ENCODE data around the gene RAD51B. TPM values are rescaled to one million over a fixed set of nuclear protein-coding genes. Genes with fewer than 3 reads are reported as not detected.

The RAD51B gene
- total RNA-seq, 1 experiment from 2014 or later, result 20.0 TPM

DNA sequence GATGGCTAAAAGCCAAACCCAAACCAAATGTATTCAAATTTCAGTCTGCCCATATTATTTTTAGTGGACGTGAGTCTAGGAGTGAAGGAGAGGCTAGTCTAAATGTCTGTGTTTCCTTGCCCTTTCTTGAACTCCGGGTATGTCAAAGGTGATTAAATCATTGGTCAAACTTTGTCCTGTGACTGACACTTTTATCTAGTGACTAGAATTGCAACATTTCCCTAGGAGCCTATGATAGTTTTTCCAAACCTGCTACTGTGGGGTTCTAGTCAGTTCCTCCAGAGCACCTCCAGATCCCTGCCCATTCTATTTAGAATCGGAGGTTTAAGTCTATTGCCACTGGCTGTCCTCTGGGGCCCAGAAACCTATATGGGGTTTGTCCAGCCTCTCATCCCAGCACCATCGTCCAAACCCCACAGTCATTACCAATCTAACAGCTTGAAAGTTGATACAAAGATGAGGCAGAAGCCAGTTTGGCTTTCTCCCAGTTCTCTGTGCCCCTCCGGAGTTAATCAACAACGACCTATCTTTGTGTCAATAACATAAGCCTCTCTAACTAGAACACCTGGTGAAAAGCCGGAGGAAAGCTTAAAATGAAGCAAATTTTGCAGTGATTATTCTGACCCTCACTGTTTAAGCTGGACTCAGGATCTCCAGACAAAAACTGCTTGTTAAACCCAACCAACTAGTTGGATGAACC is 666.6 kb downstream of the RAD51B start:
- POLR2A ChIA-PET, result no interaction called here

More for the DNA sequence above, 666.6 kb downstream of the RAD51B start:
- H3K4me3 ChIP-seq (replicated peaks in 1 of 2; ENCODE audit: low read depth in 1 of 2, low read length in 2 of 2), result no peak overlapping the region
- intact Hi-C loops (cut with micrococcal nuclease), result no loop called here
- H3K27me3 ChIP-seq (ENCODE audit: insufficient read depth, low read length), result no peaks in the 10 kb centered on the region
- H4K20me1 ChIP-seq (ENCODE audit: insufficient read depth), result no peaks in the 10 kb centered on the region
- H2AFZ ChIP-seq (ENCODE audit: low read depth, low read length, poor library complexity, severe bottlenecking), result no peak overlapping the region
- H3K4me1 ChIP-seq (ENCODE audit: control insufficient read depth in 1 of 2, insufficient read depth in 2 of 2, low read length in 2 of 2), result peaks cover 19 to 31% of the 10 kb centered on the region in 2 experiments
- H3K9ac ChIP-seq (ENCODE audit: low read length), result no peak overlapping the region
- H3K27ac ChIP-seq (ENCODE audit: low read depth, low read length), result no peak overlapping the region
- H3K36me3 ChIP-seq (ENCODE audit: control insufficient read depth in 1 of 2, insufficient read depth in 2 of 2, low read length in 2 of 2), result no peaks in the 10 kb centered on the region
- TF ChIP-seq POLR2A (IDR thresholded peaks at IDR 0.05; ENCODE audit: borderline replicate concordance, extremely low read depth, insufficient read depth, insufficient read length), result no peak
- TF ChIP-seq, protein P1, sequence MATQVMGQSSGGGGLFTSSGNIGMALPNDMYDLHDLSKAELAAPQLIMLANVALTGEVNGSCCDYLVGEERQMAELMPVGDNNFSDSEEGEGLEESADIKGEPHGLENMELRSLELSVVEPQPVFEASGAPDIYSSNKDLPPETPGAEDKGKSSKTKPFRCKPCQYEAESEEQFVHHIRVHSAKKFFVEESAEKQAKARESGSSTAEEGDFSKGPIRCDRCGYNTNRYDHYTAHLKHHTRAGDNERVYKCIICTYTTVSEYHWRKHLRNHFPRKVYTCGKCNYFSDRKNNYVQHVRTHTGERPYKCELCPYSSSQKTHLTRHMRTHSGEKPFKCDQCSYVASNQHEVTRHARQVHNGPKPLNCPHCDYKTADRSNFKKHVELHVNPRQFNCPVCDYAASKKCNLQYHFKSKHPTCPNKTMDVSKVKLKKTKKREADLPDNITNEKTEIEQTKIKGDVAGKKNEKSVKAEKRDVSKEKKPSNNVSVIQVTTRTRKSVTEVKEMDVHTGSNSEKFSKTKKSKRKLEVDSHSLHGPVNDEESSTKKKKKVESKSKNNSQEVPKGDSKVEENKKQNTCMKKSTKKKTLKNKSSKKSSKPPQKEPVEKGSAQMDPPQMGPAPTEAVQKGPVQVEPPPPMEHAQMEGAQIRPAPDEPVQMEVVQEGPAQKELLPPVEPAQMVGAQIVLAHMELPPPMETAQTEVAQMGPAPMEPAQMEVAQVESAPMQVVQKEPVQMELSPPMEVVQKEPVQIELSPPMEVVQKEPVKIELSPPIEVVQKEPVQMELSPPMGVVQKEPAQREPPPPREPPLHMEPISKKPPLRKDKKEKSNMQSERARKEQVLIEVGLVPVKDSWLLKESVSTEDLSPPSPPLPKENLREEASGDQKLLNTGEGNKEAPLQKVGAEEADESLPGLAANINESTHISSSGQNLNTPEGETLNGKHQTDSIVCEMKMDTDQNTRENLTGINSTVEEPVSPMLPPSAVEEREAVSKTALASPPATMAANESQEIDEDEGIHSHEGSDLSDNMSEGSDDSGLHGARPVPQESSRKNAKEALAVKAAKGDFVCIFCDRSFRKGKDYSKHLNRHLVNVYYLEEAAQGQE (IDR thresholded peaks at IDR 0.05; ENCODE audit: low read depth), result no peak
- no peak for TF ChIP-seq ZNF274 (IDR thresholded peaks at IDR 0.05; ENCODE audit: low read depth, low read length)
- TF ChIP-seq ZFX (IDR thresholded peaks at IDR 0.05), result no peak
- TF ChIP-seq TCF7L2 (IDR thresholded peaks at IDR 0.05; ENCODE audit: borderline replicate concordance, extremely low read depth, insufficient read depth, insufficient read length), result no peak
- no peak for TF ChIP-seq JUND (IDR thresholded peaks at IDR 0.05)
- no peak for TF ChIP-seq ATF3 (IDR thresholded peaks at IDR 0.05)
- H3K9me3 ChIP-seq (ENCODE audit: control insufficient read depth in 1 of 2, insufficient read depth in 1 of 2, low read depth in 1 of 2, low read length in 2 of 2), result no peaks in the 10 kb centered on the region
- H3K9me2 ChIP-seq (ENCODE audit: insufficient read depth), result no peaks in the 10 kb centered on the region
- RAD21 ChIA-PET (ENCODE audit: low non-redundant PET in 1 of 2, low total read pairs in 2 of 2, uncharacterized antibody in 2 of 2, unreplicated experiment in 2 of 2), result no interaction called here
- no peak overlapping the region for H3K4me2 ChIP-seq (ENCODE audit: low read length)
- H3K79me2 ChIP-seq (ENCODE audit: insufficient read depth, low read length), result no peaks in the 10 kb centered on the region
- CTCF ChIA-PET, result no interaction called here
- ATAC-seq, result no peak
- DNase-seq (ENCODE audit: low read depth, low spot score), result no peak
- BruUV-seq (replicated peaks), result no TSS peak

Data from HCT116 (cell line).